Mesendoderm (in vitro differentiated cells): Measurements from ENCODE around the gene MYLIP.

Source experiments
- DNase-seq: peaks from one replicate; pipeline ENCODE4 v3.0.0; 2013
- H2AK5ac ChIP-seq: 2 replicates; pipeline ENCODE4 v1.6.1; 2013; ENCODE audit warnings: low read length, inconsistent platforms
- H2BK120ac ChIP-seq: 2 replicates; pipeline ENCODE4 v1.6.1; 2013; ENCODE audit warnings: low read depth, mild to moderate bottlenecking, low read length, moderate library complexity, mixed read lengths
- H2BK15ac ChIP-seq: replicated peaks from 2 replicates; pipeline ENCODE4 v1.6.1; 2013; ENCODE audit warnings: low read depth, mild to moderate bottlenecking, moderate library complexity
- H2BK5ac ChIP-seq: 2 replicates; pipeline ENCODE4 v1.6.1; 2013; ENCODE audit warnings: low read length, inconsistent platforms
- H3K18ac ChIP-seq: 2 replicates; pipeline ENCODE4 v1.6.1; 2013; ENCODE audit warnings: mild to moderate bottlenecking, low read length, mixed read lengths
- H3K23ac ChIP-seq: one replicate; pipeline ENCODE4 v1.6.1; 2013; ENCODE audit warnings: low read length
- H3K27ac ChIP-seq: 2 replicates; pipeline ENCODE4 v1.5.1; 2013; ENCODE audit warnings: low read depth, mild to moderate bottlenecking, inconsistent platforms, low read length, moderate library complexity
- H3K27me3 ChIP-seq: 2 replicates; pipeline ENCODE4 v1.6.1; 2013; ENCODE audit warnings: low read length, control low read depth, mild to moderate bottlenecking, inconsistent platforms; ENCODE audit not compliant: insufficient read depth, poor library complexity
- H3K36me3 ChIP-seq: 2 replicates; pipeline ENCODE4 v1.6.1; 2013; ENCODE audit warnings: low read length, inconsistent platforms; ENCODE audit not compliant: control insufficient read depth, insufficient read depth
- H3K4ac ChIP-seq: one replicate; pipeline ENCODE4 v1.6.1; 2013; ENCODE audit warnings: low read depth, mild to moderate bottlenecking, low read length, moderate library complexity
- H3K4me1 ChIP-seq: 2 replicates; pipeline ENCODE4 v1.6.1; 2013; ENCODE audit warnings: low read depth, low read length, inconsistent platforms; ENCODE audit not compliant: control insufficient read depth
- H3K4me2 ChIP-seq: 2 replicates; pipeline ENCODE4 v1.6.1; 2013; ENCODE audit warnings: low read length
- H3K4me3 ChIP-seq: 2 replicates; pipeline ENCODE4 v1.5.1; 2013; ENCODE audit warnings: mild to moderate bottlenecking, low read length
- H3K56ac ChIP-seq: one replicate; pipeline ENCODE4 v1.6.1; 2013; ENCODE audit warnings: low read length
- H3K79me1 ChIP-seq: 2 replicates; pipeline ENCODE4 v1.6.1; 2013; ENCODE audit warnings: low read length, inconsistent platforms
- H3K79me2 ChIP-seq: 2 replicates; pipeline ENCODE4 v1.6.1; 2013; ENCODE audit warnings: mild to moderate bottlenecking, low read length; ENCODE audit not compliant: control insufficient read depth, insufficient read depth
- H3K9ac ChIP-seq: 2 replicates; pipeline ENCODE4 v1.6.1; 2013; ENCODE audit warnings: low read length, inconsistent platforms
- H4K5ac ChIP-seq: one replicate; pipeline ENCODE4 v1.6.1; 2013; ENCODE audit warnings: low read length
- H4K8ac ChIP-seq: one replicate; pipeline ENCODE4 v1.6.1; 2013; ENCODE audit warnings: low read depth, mild to moderate bottlenecking, control low read depth, low read length, moderate library complexity
- WGBS: extraction: QIAGEN DNeasy Blood & Tissue Kit; methylation state at CpG from one replicate; pipeline ENCODE4 v1.1.7; 2013; ENCODE audit warnings: low lambda C conversion rate, missing lambda C conversion rate; ENCODE audit not compliant: insufficient coverage; ENCODE audit errors: extremely low coverage; 5-methylcytosine and 5-hydroxymethylcytosine counted together

MYLIP gene

GRCh38 chr6:16136621-16137450 is 8.0 kb downstream of the MYLIP start:
- Histone ChIP-seq H3K4ac (no peak overlapping the region), H3K27me3 (no peaks in the 10 kb centered on the region), H3K18ac (no peak overlapping the region), H2AK5ac (no peak overlapping the region), H3K9ac (no peak overlapping the region), H2BK15ac (no peak overlapping the region), H3K79me2 (peaks cover 30% of the 10 kb centered on the region), H3K27ac (no peak overlapping the region), H2BK5ac (no peak overlapping the region), H3K4me1 (no peaks in the 10 kb centered on the region), H3K4me2 (no peak overlapping the region), H3K79me1 (peaks cover 9% of the 10 kb centered on the region), H3K23ac (no peak overlapping the region), H3K56ac (no peak overlapping the region), H2BK120ac (no peak overlapping the region), H4K8ac (no peak overlapping the region), H3K36me3 (no peaks in the 10 kb centered on the region), H3K4me3 (no peak overlapping the region), H4K5ac (no peak overlapping the region)
- DNase-seq: no peak
- WGBS: no CpG with 5 or more reads among the region's 5 CpGs

- no peak overlapping the region for H3K27ac ChIP-seq
- peaks cover 30% of the 10 kb centered on the region for H3K79me2 ChIP-seq
- no peak overlapping the region for H3K4me2 ChIP-seq
- H3K27me3 ChIP-seq: no peaks in the 10 kb centered on the region
- no peaks in the 10 kb centered on the region for H3K36me3 ChIP-seq
- H3K4me1 ChIP-seq: no peaks in the 10 kb centered on the region
- H2BK5ac ChIP-seq: no peak overlapping the region
- no peak overlapping the region for H2BK15ac ChIP-seq
- no peak overlapping the region for H4K8ac ChIP-seq
- no peak overlapping the region for H3K4ac ChIP-seq
- H2AK5ac ChIP-seq: no peak overlapping the region
- no peak overlapping the region for H3K56ac ChIP-seq
- no peak overlapping the region for H3K4me3 ChIP-seq
- DNase-seq: no peak
- no peak overlapping the region for H3K9ac ChIP-seq
- no peak overlapping the region for H4K5ac ChIP-seq
- H2BK120ac ChIP-seq: no peak overlapping the region
- H3K79me1 ChIP-seq: peaks cover 10% of the 10 kb centered on the region
- H3K18ac ChIP-seq: no peak overlapping the region
- no peak overlapping the region for H3K23ac ChIP-seq
Measured at GRCh38 chr6:16137451-16137801, 8.5 kb downstream of the MYLIP start.

GRCh38 chr6:16139556-16139955 is 10.7 kb downstream of the MYLIP start:
- Histone ChIP-seq H3K4me2 (no peak overlapping the region), H3K27ac (no peak overlapping the region), H2AK5ac (no peak overlapping the region), H4K8ac (no peak overlapping the region), H3K4me1 (no peaks in the 10 kb centered on the region), H3K27me3 (no peaks in the 10 kb centered on the region), H3K79me2 (peaks cover 24% of the 10 kb centered on the region), H4K5ac (no peak overlapping the region), H3K4me3 (no peak overlapping the region), H3K18ac (no peak overlapping the region), H2BK120ac (no peak overlapping the region), H2BK5ac (no peak overlapping the region), H3K9ac (no peak overlapping the region), H3K56ac (no peak overlapping the region), H3K23ac (no peak overlapping the region), H3K79me1 (peaks cover 10% of the 10 kb centered on the region), H2BK15ac (no peak overlapping the region), H3K4ac (no peak overlapping the region), H3K36me3 (peaks cover 2% of the 10 kb centered on the region)
- no CpG with 5 or more reads among the region's 2 CpGs for WGBS
- no peak for DNase-seq

- Histone ChIP-seq H4K8ac (no peak overlapping the region), H2BK120ac (no peak overlapping the region), H3K36me3 (peaks cover 2% of the 10 kb centered on the region), H4K5ac (no peak overlapping the region), H3K79me1 (peaks cover 10% of the 10 kb centered on the region), H3K23ac (no peak overlapping the region), H3K27me3 (no peaks in the 10 kb centered on the region), H3K9ac (no peak overlapping the region), H3K56ac (no peak overlapping the region), H3K18ac (no peak overlapping the region), H3K4ac (no peak overlapping the region), H3K4me3 (no peak overlapping the region), H3K4me2 (no peak overlapping the region), H2AK5ac (no peak overlapping the region), H2BK5ac (no peak overlapping the region), H3K79me2 (peaks cover 19% of the 10 kb centered on the region), H3K4me1 (no peaks in the 10 kb centered on the region), H3K27ac (no peak overlapping the region), H2BK15ac (no peak overlapping the region)
- no peak for DNase-seq
- no CpG with 5 or more reads among the region's 7 CpGs for whole genome bisulfite sequencing
Measured at GRCh38 chr6:16140607-16141006, 11.7 kb downstream of the MYLIP start.

- Histone ChIP-seq H3K79me1 (peaks cover 10% of the 10 kb centered on the region), H2BK120ac (no peak overlapping the region), H3K4me3 (no peak overlapping the region), H3K4ac (no peak overlapping the region), H3K27ac (no peak overlapping the region), H3K18ac (no peak overlapping the region), H3K4me2 (no peak overlapping the region), H2BK5ac (no peak overlapping the region), H3K56ac (no peak overlapping the region), H4K5ac (no peak overlapping the region), H3K23ac (no peak overlapping the region), H2BK15ac (no peak overlapping the region), H3K27me3 (no peaks in the 10 kb centered on the region), H3K4me1 (no peaks in the 10 kb centered on the region), H3K36me3 (peaks cover 4% of the 10 kb centered on the region), H3K9ac (no peak overlapping the region), H2AK5ac (no peak overlapping the region), H3K79me2 (peaks cover 16% of the 10 kb centered on the region), H4K8ac (no peak overlapping the region)
- no peak for DNase-seq
Measured at GRCh38 chr6:16141514-16141913, 12.6 kb downstream of the MYLIP start.

GRCh38 chr6:16145038-16145437 is 16.2 kb downstream of the MYLIP start:
- Histone ChIP-seq H3K18ac (no peak overlapping the region), H3K79me1 (peaks cover 6% of the 10 kb centered on the region), H2BK15ac (no peak overlapping the region), H2BK120ac (no peak overlapping the region), H3K79me2 (peaks cover 2% of the 10 kb centered on the region), H3K4me2 (no peak overlapping the region), H3K4me3 (no peak overlapping the region), H2BK5ac (no peak overlapping the region), H2AK5ac (no peak overlapping the region), H4K8ac (no peak overlapping the region), H3K36me3 (peaks cover 4% of the 10 kb centered on the region), H3K9ac (no peak overlapping the region), H3K23ac (no peak overlapping the region), H3K27me3 (no peaks in the 10 kb centered on the region), H3K27ac (no peak overlapping the region), H3K4me1 (no peaks in the 10 kb centered on the region), H3K4ac (no peak overlapping the region), H3K56ac (no peak overlapping the region), H4K5ac (no peak overlapping the region)
- no CpG with 5 or more reads among the region's 13 CpGs for WGBS
- DNase-seq: no peak
